Upper lobe of left lung (tissue), 6 donors: ENCODE data around the gene RGCC. TPM values are rescaled to one million over a fixed set of nuclear protein-coding genes. Genes with fewer than 3 reads are reported as not detected.
A peak's percentile ranks its signal among the peaks of the same experiment; 100 is the strongest.
"Not testable (repeated sequence)": the region's sequence is repeated elsewhere in the genome, so short reads cannot be mapped to it uniquely, and the experiment has no call there.

Experiments
- ATAC-seq, 2 donors: fragments of 200-7000 bp; cut with Tn5 transposase; one replicate each; pipeline ENCODE4 v1.9.1; 2022; ENCODE audit warnings: mild to moderate bottlenecking in 2 of 2, moderate library complexity in 2 of 2; ENCODE audit not compliant: low FRiP score in 2 of 2
- DNase-seq, 2 donors: peaks; one replicate each; pipeline ENCODE4 v3.0.0-alpha.2; 2019 to 2020
- H3K27ac ChIP-seq, 4 donors: fragments of 200-600 bp; sonication (generic); one replicate each; pipeline ENCODE4 v1.5.1; 2016 to 2019
- H3K27me3 ChIP-seq, 4 donors: fragments of 200-600 bp; sonication (generic); one replicate each; pipeline ENCODE4 v1.5.1; 2017 to 2019
- H3K36me3 ChIP-seq, 4 donors: fragments of 200-600 bp; sonication (generic); one replicate each; pipeline ENCODE4 v1.5.1; 2016 to 2019
- H3K4me1 ChIP-seq, 4 donors: fragments of 200-600 bp; sonication (generic); one replicate each; pipeline ENCODE4 v1.5.1; 2018 to 2019
- H3K4me3 ChIP-seq, 4 donors: fragments of 200-600 bp; sonication (generic); one replicate each; pipeline ENCODE4 v1.5.1; 2017 to 2019; ENCODE audit warnings: mild to moderate bottlenecking in 2 of 4, moderate library complexity in 1 of 4
- H3K9me3 ChIP-seq, 4 donors: fragments of 200-600 bp; sonication (generic); one replicate each; pipeline ENCODE4 v1.5.1; 2018 to 2019
- CTCF ChIP-seq, 6 experiments: fragments of 450-650 bp in 4 of 6; fragments of 200-600 bp in 2 of 6; sonication (generic) in 2 of 6; IDR thresholded peaks; one replicate each; pipeline ENCODE4 v1.5.1; 2016 to 2019; ENCODE audit warnings: antibody characterized with exemption in 6 of 6
- EP300 ChIP-seq, 4 donors: sonication (generic); formaldehyde crosslinking; IDR thresholded peaks; one replicate each; pipeline ENCODE4 v1.5.1; 2017; ENCODE audit warnings: antibody characterized with exemption in 4 of 4, control low read depth in 2 of 4
- POLR2A ChIP-seq, 4 donors: fragments of 450-650 bp; IDR thresholded peaks; one replicate each; pipeline ENCODE4 v1.5.1; 2016 to 2017; ENCODE audit warnings: antibody characterized with exemption in 4 of 4, mild to moderate bottlenecking in 2 of 4
- POLR2AphosphoS5 ChIP-seq, 2 donors: sonication (generic); formaldehyde crosslinking; IDR thresholded peaks; one replicate each; pipeline ENCODE4 v1.5.1; 2017; ENCODE audit warnings: antibody characterized with exemption in 2 of 2
- WGBS, 2 donors: methylation state at CpG; one replicate each; pipeline ENCODE4 v1.1.5; 2017 to 2018; 5-methylcytosine and 5-hydroxymethylcytosine counted together
- total RNA-seq, 6 donors: library from RNA; depleted of rRNA in 4 of 6; stranded (reverse); fragments of >200 nt in 4 of 6; gene quantifications; one replicate each; pipeline versions ENCODE4 v1.1.0 to v1.2.1, GENCODE V29; 2016 to 2021
- donor health status: DM: no; HTN: no; CAD: no; lungs with moderate emphysema.
- donor health status: DM: no; HTN: yes; CAD: no; lungs with severe emphysema.

Gene RGCC
- total RNA-seq, 6 donors from 2014 or later, result 359 to 1,301 (median 720) TPM

- Histone ChIP-seq H3K9me3 (no peaks in the 10 kb centered on the region), H3K27me3 (no peaks in the 10 kb centered on the region), H3K4me3 (peak overlapping the region in 3 of 4 donors; percentile 12 to 36 (median 30)), H3K36me3 (no peaks in the 10 kb centered on the region), H3K4me1 (peaks cover 3 to 7% (median 4%) of the 10 kb centered on the region in 4 donors), H3K27ac (no peak overlapping the region)
- WGBS, 2 donors, result 46 to 48% methylated on average over 8 to 12 of the region's 17 CpGs
- no peak for TF ChIP-seq CTCF (IDR thresholded peaks at IDR 0.05)
- TF ChIP-seq POLR2A (IDR thresholded peaks at IDR 0.05), result no peak
- no peak for TF ChIP-seq EP300 (IDR thresholded peaks at IDR 0.05)
- TF ChIP-seq POLR2AphosphoS5 (IDR thresholded peaks at IDR 0.05), result no peak
- ATAC-seq, result no peak
- no peak for DNase-seq
Observed at GRCh38 chr13:41427666-41428065, 29.7 kb upstream of the RGCC start.

- WGBS, 2 donors, result 24% methylated on average over 7 of the region's 32 CpGs; no CpG with 5 or more reads in 1 of the 2 donors
- H3K27ac ChIP-seq, result no peak overlapping the region
- no peaks in the 10 kb centered on the region for H3K27me3 ChIP-seq
- ATAC-seq (peak; percentile 40), DNase-seq (peak in 1 of 2 donors; percentile 82)
- H3K9me3 ChIP-seq, result no peaks in the 10 kb centered on the region
- H3K4me3 ChIP-seq, result peak overlapping the region in 3 of 4 donors; percentile 12 to 36 (median 30)
- H3K4me1 ChIP-seq, result peaks cover 3 to 7% (median 4%) of the 10 kb centered on the region in 4 donors
- no peaks in the 10 kb centered on the region for H3K36me3 ChIP-seq
- TF ChIP-seq POLR2A (IDR thresholded peaks at IDR 0.05) (no peak), CTCF (IDR thresholded peaks at IDR 0.05) (peak in 5 of 6 experiments; percentile 21 to 47 (median 34)), EP300 (IDR thresholded peaks at IDR 0.05) (no peak), POLR2AphosphoS5 (IDR thresholded peaks at IDR 0.05) (no peak)
Observed at GRCh38 chr13:41428155-41428554, 29.2 kb upstream of the RGCC start.

- not testable (repeated sequence) for DNase-seq, H3K36me3 ChIP-seq, H3K4me3 ChIP-seq, ATAC-seq, H3K27ac ChIP-seq, H3K27me3 ChIP-seq, H3K9me3 ChIP-seq, H3K4me1 ChIP-seq
- 92 to 96% methylated on average over 6 of the region's 6 CpGs for WGBS, 2 donors
Observed at GRCh38 chr13:41434030-41434429, 23.3 kb upstream of the RGCC start.

GRCh38 chr13:41434831-41435520 is 22.4 kb upstream of the RGCC start:
- H3K27ac ChIP-seq, result no peak overlapping the region
- H3K4me3 ChIP-seq, result no peak overlapping the region
- no peaks in the 10 kb centered on the region for H3K36me3 ChIP-seq
- TF ChIP-seq POLR2A (IDR thresholded peaks at IDR 0.05), result no peak
- TF ChIP-seq POLR2AphosphoS5 (IDR thresholded peaks at IDR 0.05), result no peak
- TF ChIP-seq EP300 (IDR thresholded peaks at IDR 0.05), result no peak
- no peak for TF ChIP-seq CTCF (IDR thresholded peaks at IDR 0.05)
- H3K27me3 ChIP-seq, result no peaks in the 10 kb centered on the region
- WGBS, 2 donors, result 80 to 84% methylated on average over 6 of the region's 6 CpGs
- no peaks in the 10 kb centered on the region for H3K4me1 ChIP-seq
- DNase-seq (no peak), ATAC-seq (no peak)
- no peaks in the 10 kb centered on the region for H3K9me3 ChIP-seq

GRCh38 chr13:41443969-41444368 is 13.4 kb upstream of the RGCC start:
- no peak overlapping the region for H3K4me3 ChIP-seq
- no peak for TF ChIP-seq EP300 (IDR thresholded peaks at IDR 0.05)
- TF ChIP-seq CTCF (IDR thresholded peaks at IDR 0.05), result no peak
- no peak for TF ChIP-seq POLR2A (IDR thresholded peaks at IDR 0.05)
- TF ChIP-seq POLR2AphosphoS5 (IDR thresholded peaks at IDR 0.05), result no peak
- no peak for DNase-seq
- 92 to 94% methylated on average over 5 of the region's 5 CpGs for WGBS, 2 donors
- H3K36me3 ChIP-seq, result no peaks in the 10 kb centered on the region
- H3K27me3 ChIP-seq, result no peaks in the 10 kb centered on the region
- no peaks in the 10 kb centered on the region for H3K4me1 ChIP-seq
- no peak for ATAC-seq
- no peaks in the 10 kb centered on the region for H3K9me3 ChIP-seq
- no peak overlapping the region for H3K27ac ChIP-seq
